Nephron (organoid): Measurements from ENCODE around the gene BOD1L1.

Experiments
- H3K27ac Mint-ChIP-seq, 3 experiments: 2 replicates each; pipeline ENCODE4 v1.8.0; 2020; ENCODE audit warnings: mixed read lengths in 3 of 3, mild to moderate bottlenecking in 2 of 3, moderate library complexity in 1 of 3
- H3K27me3 Mint-ChIP-seq: 2 replicates; pipeline ENCODE4 v1.8.0; 2021; ENCODE audit warnings: low read depth, mild to moderate bottlenecking, moderate library complexity, mixed read lengths
- H3K36me3 Mint-ChIP-seq: 2 replicates; pipeline ENCODE4 v1.8.0; 2020; ENCODE audit warnings: low read depth, mixed read lengths
- H3K4me1 Mint-ChIP-seq: 2 replicates; pipeline ENCODE4 v1.8.0; 2020; ENCODE audit warnings: mixed read lengths
- H3K4me3 Mint-ChIP-seq, 3 experiments: 2 replicates each; pipeline ENCODE4 v1.8.0; 2020; ENCODE audit warnings: mild to moderate bottlenecking in 3 of 3, mixed read lengths in 3 of 3, moderate library complexity in 2 of 3
- H3K9me3 Mint-ChIP-seq: 2 replicates; pipeline ENCODE4 v1.8.0; 2020; ENCODE audit warnings: mixed read lengths
- TF ChIP-seq, protein P1 (sequence below), 3 experiments: fragments of 200-600 bp; sonication (generic); IDR thresholded peaks; one replicate each; pipeline ENCODE4 v1.5.0; 2021; ENCODE audit warnings: antibody characterized with exemption in 3 of 3; ENCODE audit not compliant: unreplicated experiment in 3 of 3

The BOD1L1 gene

DNA sequence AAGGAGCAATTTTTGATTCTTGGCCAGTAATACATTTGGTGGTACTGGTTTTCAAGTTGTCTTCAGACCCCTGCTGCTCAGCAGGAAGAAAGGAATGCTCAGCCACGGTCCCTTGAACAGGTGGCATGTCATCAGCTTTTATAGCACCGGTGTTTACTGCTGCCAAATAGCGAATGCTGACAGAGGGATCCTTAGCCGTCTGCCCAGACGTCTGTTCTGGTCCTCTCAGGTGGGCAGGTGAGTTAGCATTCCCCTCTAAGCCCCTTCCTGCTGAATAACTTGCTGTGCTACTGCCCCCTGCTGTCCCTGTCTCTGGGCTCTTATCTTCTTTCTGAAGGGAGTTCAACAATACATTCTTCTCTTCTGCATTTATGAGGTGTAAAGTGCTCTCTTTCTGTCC, 28.4 kb downstream of the BOD1L1 start:
- no peaks in the 10 kb centered on the region for H3K4me1 Mint-ChIP-seq
- H3K27ac Mint-ChIP-seq = peak overlapping the region in 1 of 3 experiments; percentile 27
- no peaks in the 10 kb centered on the region for H3K9me3 Mint-ChIP-seq
- no peak overlapping the region for H3K4me3 Mint-ChIP-seq
- no peaks in the 10 kb centered on the region for H3K27me3 Mint-ChIP-seq
- peaks cover 73% of the 10 kb centered on the region for H3K36me3 Mint-ChIP-seq
- TF ChIP-seq, protein P1, sequence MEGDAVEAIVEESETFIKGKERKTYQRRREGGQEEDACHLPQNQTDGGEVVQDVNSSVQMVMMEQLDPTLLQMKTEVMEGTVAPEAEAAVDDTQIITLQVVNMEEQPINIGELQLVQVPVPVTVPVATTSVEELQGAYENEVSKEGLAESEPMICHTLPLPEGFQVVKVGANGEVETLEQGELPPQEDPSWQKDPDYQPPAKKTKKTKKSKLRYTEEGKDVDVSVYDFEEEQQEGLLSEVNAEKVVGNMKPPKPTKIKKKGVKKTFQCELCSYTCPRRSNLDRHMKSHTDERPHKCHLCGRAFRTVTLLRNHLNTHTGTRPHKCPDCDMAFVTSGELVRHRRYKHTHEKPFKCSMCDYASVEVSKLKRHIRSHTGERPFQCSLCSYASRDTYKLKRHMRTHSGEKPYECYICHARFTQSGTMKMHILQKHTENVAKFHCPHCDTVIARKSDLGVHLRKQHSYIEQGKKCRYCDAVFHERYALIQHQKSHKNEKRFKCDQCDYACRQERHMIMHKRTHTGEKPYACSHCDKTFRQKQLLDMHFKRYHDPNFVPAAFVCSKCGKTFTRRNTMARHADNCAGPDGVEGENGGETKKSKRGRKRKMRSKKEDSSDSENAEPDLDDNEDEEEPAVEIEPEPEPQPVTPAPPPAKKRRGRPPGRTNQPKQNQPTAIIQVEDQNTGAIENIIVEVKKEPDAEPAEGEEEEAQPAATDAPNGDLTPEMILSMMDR (IDR thresholded peaks at IDR 0.05; ENCODE audit: unreplicated experiment in 3 of 3) = peak in 2 of 3 experiments; percentile 9 to 21

DNA sequence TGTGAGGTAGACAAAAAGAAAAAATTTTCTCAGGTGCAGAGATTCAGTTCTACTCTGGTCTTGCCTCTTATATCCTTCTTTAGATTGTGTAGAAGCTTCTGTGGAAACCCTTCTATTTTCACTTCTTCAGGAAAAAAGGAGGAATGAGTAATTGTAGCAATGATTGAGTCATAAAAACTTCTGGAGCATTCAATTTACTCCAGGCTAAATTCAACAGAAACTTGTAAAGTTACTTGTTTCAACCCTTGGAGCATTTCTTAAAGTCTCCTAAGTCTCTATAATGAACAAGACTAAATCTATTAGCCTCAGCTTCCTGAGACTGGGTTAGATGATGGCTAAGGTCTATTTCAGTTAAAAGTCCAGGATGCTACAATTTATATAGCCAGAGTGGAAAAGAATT, 29.9 kb downstream of the BOD1L1 start:
- no peak overlapping the region for H3K4me3 Mint-ChIP-seq
- H3K27ac Mint-ChIP-seq = no peak overlapping the region
- H3K4me1 Mint-ChIP-seq = no peaks in the 10 kb centered on the region
- H3K27me3 Mint-ChIP-seq = no peaks in the 10 kb centered on the region
- TF ChIP-seq, protein P1 (IDR thresholded peaks at IDR 0.05; ENCODE audit: unreplicated experiment in 3 of 3) = no peak
- H3K9me3 Mint-ChIP-seq = no peaks in the 10 kb centered on the region
- H3K36me3 Mint-ChIP-seq = peaks cover 71% of the 10 kb centered on the region

GRCh38 chr4:13597141-13597540, 30.4 kb downstream of the BOD1L1 start:
- Mint-ChIP-seq H3K27me3 (no peaks in the 10 kb centered on the region), H3K4me3 (no peak overlapping the region), H3K9me3 (no peaks in the 10 kb centered on the region), H3K4me1 (no peaks in the 10 kb centered on the region), H3K27ac (no peak overlapping the region), H3K36me3 (peaks cover 71% of the 10 kb centered on the region)
- TF ChIP-seq, protein P1 (IDR thresholded peaks at IDR 0.05; ENCODE audit: unreplicated experiment in 3 of 3) = no peak

DNA sequence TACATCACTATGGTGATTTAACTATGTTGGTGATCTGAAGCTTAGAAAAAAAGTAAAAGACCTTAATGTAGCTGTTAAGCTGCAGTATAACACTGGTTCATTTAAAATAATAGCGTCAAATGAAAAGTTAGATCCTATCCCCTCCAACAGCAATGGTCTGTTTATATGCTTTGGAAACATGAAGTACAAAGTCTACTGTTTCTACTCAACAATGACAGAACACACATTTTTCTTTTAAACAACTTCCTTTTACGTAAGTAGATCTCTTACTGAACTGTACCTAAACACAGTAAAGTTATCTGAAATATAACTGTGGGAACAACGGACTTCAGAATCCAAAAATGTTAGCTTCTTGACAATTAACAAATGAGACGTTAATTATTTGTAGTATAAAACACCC, 35.3 kb downstream of the BOD1L1 start:
- Mint-ChIP-seq H3K4me1 (no peaks in the 10 kb centered on the region), H3K27ac (no peak overlapping the region), H3K9me3 (no peaks in the 10 kb centered on the region), H3K27me3 (no peaks in the 10 kb centered on the region), H3K36me3 (peaks cover 71% of the 10 kb centered on the region), H3K4me3 (no peak overlapping the region)
- TF ChIP-seq, protein P1 (IDR thresholded peaks at IDR 0.05; ENCODE audit: unreplicated experiment in 3 of 3) = no peak

GRCh38 chr4:13590766-13591165, 36.8 kb downstream of the BOD1L1 start:
- no peak overlapping the region for H3K27ac Mint-ChIP-seq
- H3K36me3 Mint-ChIP-seq = peaks cover 70% of the 10 kb centered on the region
- H3K9me3 Mint-ChIP-seq = no peaks in the 10 kb centered on the region
- no peak overlapping the region for H3K4me3 Mint-ChIP-seq
- TF ChIP-seq, protein P1 (IDR thresholded peaks at IDR 0.05; ENCODE audit: unreplicated experiment in 3 of 3) = no peak
- H3K4me1 Mint-ChIP-seq = no peaks in the 10 kb centered on the region
- H3K27me3 Mint-ChIP-seq = no peaks in the 10 kb centered on the region

GRCh38 chr4:13588954-13589353, 38.6 kb downstream of the BOD1L1 start:
- H3K36me3 Mint-ChIP-seq = peaks cover 74% of the 10 kb centered on the region
- H3K9me3 Mint-ChIP-seq = no peaks in the 10 kb centered on the region
- no peak overlapping the region for H3K4me3 Mint-ChIP-seq
- no peak overlapping the region for H3K27ac Mint-ChIP-seq
- TF ChIP-seq, protein P1 (IDR thresholded peaks at IDR 0.05; ENCODE audit: unreplicated experiment in 3 of 3) = no peak
- H3K4me1 Mint-ChIP-seq = no peaks in the 10 kb centered on the region
- H3K27me3 Mint-ChIP-seq = no peaks in the 10 kb centered on the region
